Panc1 (cell line): Measurements from ENCODE around the gene KLB. TPM values are rescaled to one million over a fixed set of nuclear protein-coding genes. Genes with fewer than 3 reads are reported as not detected.

Experiments used
- ATAC-seq: fragments of 200-7000 bp; cut with Tn5 transposase; 2 replicates; pipeline ENCODE4 v1.9.1; 2020; ENCODE audit warnings: mild to moderate bottlenecking, moderate library complexity
- BruUV-seq: library from RNA; stranded (reverse); fragments of 400-500 nt; replicated peaks from 2 replicates; lab custom pipeline; 2021; lab: Mats Ljungman, UMichigan
- CTCF ChIA-PET: fragments of 300-600 bp; sonication (Branson Sonifier 250); formaldehyde crosslinking; loops from one replicate; lab custom pipeline; 2022; ENCODE audit warnings: antibody characterized with exemption; lab: Charles Lee
- POLR2A ChIA-PET: fragments of 300-600 bp; sonication (Branson Sonifier 250); formaldehyde crosslinking; loops from one replicate; lab custom pipeline; 2022; ENCODE audit warnings: antibody characterized with exemption; lab: Charles Lee
- DNase-seq: peaks from one replicate; pipeline ENCODE4 v3.0.0-alpha.2; 2010; ENCODE audit warnings: low read depth, low spot score
- H3K27ac ChIP-seq: 2 replicates; pipeline ENCODE4 v1.5.1; 2011; ENCODE audit warnings: mild to moderate bottlenecking, low read length, inconsistent platforms
- H3K27me3 ChIP-seq: fragments of 200-500 bp; sonication (Bioruptor generic); 2 replicates; pipeline ENCODE4 v1.6.0; 2014; ENCODE audit warnings: low read length, inconsistent platforms; ENCODE audit not compliant: control insufficient read depth, insufficient read depth
- H3K36me3 ChIP-seq: fragments of 200-500 bp; sonication (Bioruptor generic); 2 replicates; pipeline ENCODE4 v1.5.1; 2014; ENCODE audit warnings: inconsistent platforms, mild to moderate bottlenecking, low read length, moderate library complexity; ENCODE audit not compliant: control insufficient read depth, insufficient read depth
- H3K4me1 ChIP-seq: 2 replicates; pipeline ENCODE4 v1.5.1; 2011; ENCODE audit warnings: inconsistent platforms, mild to moderate bottlenecking, low read length, moderate library complexity; ENCODE audit not compliant: control insufficient read depth, insufficient read depth
- H3K4me3 ChIP-seq, 2 experiments: 2 replicates each; pipeline ENCODE4 v1.5.1; 2011 to 2012; ENCODE audit warnings: low read depth in 2 of 2, low read length in 2 of 2, mild to moderate bottlenecking in 2 of 2, inconsistent platforms in 1 of 2, moderate library complexity in 1 of 2
- H3K9me3 ChIP-seq: fragments of 200-500 bp; sonication (Bioruptor generic); 2 replicates; pipeline ENCODE4 v1.5.1; 2014; ENCODE audit warnings: low read depth, mild to moderate bottlenecking, inconsistent platforms, low read length, moderate library complexity; ENCODE audit not compliant: control insufficient read depth, insufficient read depth
- POLR2AphosphoS5 ChIP-seq: IDR thresholded peaks from 2 replicates; pipeline ENCODE4 v1.6.1; 2012; ENCODE audit warnings: mild to moderate bottlenecking, low read depth, low read length, moderate library complexity
- SIN3A ChIP-seq: IDR thresholded peaks from 2 replicates; pipeline ENCODE4 v1.6.1; 2012; ENCODE audit warnings: low read depth, mild to moderate bottlenecking, low read length, moderate library complexity, borderline replicate concordance; ENCODE audit not compliant: insufficient read depth
- TCF7L2 ChIP-seq: IDR thresholded peaks from 2 replicates; pipeline ENCODE4 v1.6.1; 2011; ENCODE audit warnings: mild to moderate bottlenecking, low read depth, low read length, inconsistent platforms
- in situ Hi-C: cut with HindIII; loops from 2 replicates; pipeline ENCODE4 v1.10.0; 2016; ENCODE audit warnings: low sequenced_read_pairs, low pct_unique_long_range_greater_than_20kb
- intact Hi-C: fragments of 100-400 bp; cut with micrococcal nuclease; formaldehyde crosslinking; loops from one replicate; pipeline ENCODE4 v1.10.0; 2022; ENCODE audit not compliant: unreplicated experiment
- total RNA-seq: library from RNA; stranded (reverse); gene quantifications from one replicate; pipeline ENCODE4 v1.2.1, GENCODE V29; 2021; ENCODE audit not compliant: unreplicated experiment
- TF ChIP-seq, protein P1 (sequence below), 2 experiments: IDR thresholded peaks; 2 replicates each; pipeline ENCODE4 v1.6.1; 2011 to 2012; ENCODE audit warnings: low read depth in 2 of 2, control low read depth in 1 of 2, low read length in 1 of 2, mild to moderate bottlenecking in 1 of 2, moderate library complexity in 1 of 2; ENCODE audit not compliant: insufficient read depth in 1 of 2
- TF ChIP-seq, protein P2 (sequence below): fragments of 450-650 bp; IDR thresholded peaks from 2 replicates; pipeline ENCODE4 v1.5.1; 2017; ENCODE audit warnings: mild to moderate bottlenecking

KLB gene
- total RNA-seq, 1 experiment from 2014 or later, result not detected

DNA sequence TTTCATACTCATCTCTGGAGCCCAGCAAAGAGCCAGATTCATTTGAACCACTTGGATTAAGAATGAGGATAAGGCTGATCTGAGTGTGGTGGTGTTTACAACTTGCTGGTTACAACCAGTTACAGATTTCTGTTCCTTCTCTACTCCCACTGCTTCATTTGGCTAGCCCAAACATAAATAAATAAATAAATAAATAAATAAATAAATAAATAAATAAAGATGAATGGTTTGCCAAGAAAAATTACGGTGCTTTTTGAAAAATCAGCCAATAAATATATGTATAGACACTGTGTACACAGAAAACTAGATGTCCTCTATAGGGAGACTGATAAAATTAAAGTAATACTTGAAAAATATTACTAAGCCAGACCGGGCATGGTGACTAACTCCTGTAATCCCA lies 34.9 kb downstream of the KLB start:
- in situ Hi-C loops, result no loop called here
- H3K9me3 ChIP-seq, result no peaks in the 10 kb centered on the region
- intact Hi-C loops, result no loop called here
- H3K27ac ChIP-seq, result no peak overlapping the region
- CTCF ChIA-PET, result no interaction called here
- DNase-seq, result no peak
- BruUV-seq, result no TSS peak
- H3K36me3 ChIP-seq, result no peaks in the 10 kb centered on the region
- no peak for ATAC-seq
- no peaks in the 10 kb centered on the region; the same call in 1 of the 2 replicates for H3K4me1 ChIP-seq
- H3K27me3 ChIP-seq, result no peaks in the 10 kb centered on the region
- TF ChIP-seq, protein P1, sequence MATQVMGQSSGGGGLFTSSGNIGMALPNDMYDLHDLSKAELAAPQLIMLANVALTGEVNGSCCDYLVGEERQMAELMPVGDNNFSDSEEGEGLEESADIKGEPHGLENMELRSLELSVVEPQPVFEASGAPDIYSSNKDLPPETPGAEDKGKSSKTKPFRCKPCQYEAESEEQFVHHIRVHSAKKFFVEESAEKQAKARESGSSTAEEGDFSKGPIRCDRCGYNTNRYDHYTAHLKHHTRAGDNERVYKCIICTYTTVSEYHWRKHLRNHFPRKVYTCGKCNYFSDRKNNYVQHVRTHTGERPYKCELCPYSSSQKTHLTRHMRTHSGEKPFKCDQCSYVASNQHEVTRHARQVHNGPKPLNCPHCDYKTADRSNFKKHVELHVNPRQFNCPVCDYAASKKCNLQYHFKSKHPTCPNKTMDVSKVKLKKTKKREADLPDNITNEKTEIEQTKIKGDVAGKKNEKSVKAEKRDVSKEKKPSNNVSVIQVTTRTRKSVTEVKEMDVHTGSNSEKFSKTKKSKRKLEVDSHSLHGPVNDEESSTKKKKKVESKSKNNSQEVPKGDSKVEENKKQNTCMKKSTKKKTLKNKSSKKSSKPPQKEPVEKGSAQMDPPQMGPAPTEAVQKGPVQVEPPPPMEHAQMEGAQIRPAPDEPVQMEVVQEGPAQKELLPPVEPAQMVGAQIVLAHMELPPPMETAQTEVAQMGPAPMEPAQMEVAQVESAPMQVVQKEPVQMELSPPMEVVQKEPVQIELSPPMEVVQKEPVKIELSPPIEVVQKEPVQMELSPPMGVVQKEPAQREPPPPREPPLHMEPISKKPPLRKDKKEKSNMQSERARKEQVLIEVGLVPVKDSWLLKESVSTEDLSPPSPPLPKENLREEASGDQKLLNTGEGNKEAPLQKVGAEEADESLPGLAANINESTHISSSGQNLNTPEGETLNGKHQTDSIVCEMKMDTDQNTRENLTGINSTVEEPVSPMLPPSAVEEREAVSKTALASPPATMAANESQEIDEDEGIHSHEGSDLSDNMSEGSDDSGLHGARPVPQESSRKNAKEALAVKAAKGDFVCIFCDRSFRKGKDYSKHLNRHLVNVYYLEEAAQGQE (IDR thresholded peaks at IDR 0.05; ENCODE audit: insufficient read depth in 1 of 2, low read depth in 2 of 2, low read length in 1 of 2), result no peak
- TF ChIP-seq TCF7L2 (no peak), POLR2AphosphoS5 (no peak), SIN3A (no peak)
- TF ChIP-seq, protein P2, sequence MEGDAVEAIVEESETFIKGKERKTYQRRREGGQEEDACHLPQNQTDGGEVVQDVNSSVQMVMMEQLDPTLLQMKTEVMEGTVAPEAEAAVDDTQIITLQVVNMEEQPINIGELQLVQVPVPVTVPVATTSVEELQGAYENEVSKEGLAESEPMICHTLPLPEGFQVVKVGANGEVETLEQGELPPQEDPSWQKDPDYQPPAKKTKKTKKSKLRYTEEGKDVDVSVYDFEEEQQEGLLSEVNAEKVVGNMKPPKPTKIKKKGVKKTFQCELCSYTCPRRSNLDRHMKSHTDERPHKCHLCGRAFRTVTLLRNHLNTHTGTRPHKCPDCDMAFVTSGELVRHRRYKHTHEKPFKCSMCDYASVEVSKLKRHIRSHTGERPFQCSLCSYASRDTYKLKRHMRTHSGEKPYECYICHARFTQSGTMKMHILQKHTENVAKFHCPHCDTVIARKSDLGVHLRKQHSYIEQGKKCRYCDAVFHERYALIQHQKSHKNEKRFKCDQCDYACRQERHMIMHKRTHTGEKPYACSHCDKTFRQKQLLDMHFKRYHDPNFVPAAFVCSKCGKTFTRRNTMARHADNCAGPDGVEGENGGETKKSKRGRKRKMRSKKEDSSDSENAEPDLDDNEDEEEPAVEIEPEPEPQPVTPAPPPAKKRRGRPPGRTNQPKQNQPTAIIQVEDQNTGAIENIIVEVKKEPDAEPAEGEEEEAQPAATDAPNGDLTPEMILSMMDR, result no peak
- no peak overlapping the region for H3K4me3 ChIP-seq
- POLR2A ChIA-PET, result no interaction called here

DNA sequence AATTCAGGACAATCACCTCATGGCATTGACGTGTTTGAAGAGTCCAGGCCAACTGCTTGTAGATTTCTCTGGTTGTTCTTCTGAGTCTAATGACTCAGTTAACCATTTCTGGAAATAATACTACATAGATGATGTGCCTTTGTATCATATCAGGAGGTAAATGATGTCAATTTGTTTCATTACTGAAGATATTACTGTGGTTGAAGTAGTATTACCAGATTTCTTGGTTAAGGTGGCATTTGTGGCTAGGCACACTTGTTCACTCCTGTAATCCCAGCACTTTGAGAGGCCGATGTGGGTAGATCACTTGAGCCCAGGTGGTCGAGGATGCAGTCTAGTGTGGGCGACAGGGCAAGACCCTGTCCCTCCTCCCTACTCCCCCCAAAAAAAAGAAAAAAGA lies 36.3 kb downstream of the KLB start:
- in situ Hi-C loops, result no loop called here
- intact Hi-C loops, result no loop called here
- no peaks in the 10 kb centered on the region for H3K4me1 ChIP-seq
- POLR2A ChIA-PET, result interaction anchor here (0.6 kb wide), 1 partner anchor 391 kb away, joined by 3 read pairs; no protein-coding TSS in a partner anchor
- no peak overlapping the region for H3K4me3 ChIP-seq
- no peaks in the 10 kb centered on the region for H3K9me3 ChIP-seq
- CTCF ChIA-PET, result no interaction called here
- TF ChIP-seq, protein P2, result no peak
- TF ChIP-seq, protein P1 (IDR thresholded peaks at IDR 0.05; ENCODE audit: insufficient read depth in 1 of 2, low read depth in 2 of 2, low read length in 1 of 2), result no peak
- TF ChIP-seq TCF7L2 (no peak), SIN3A (no peak), POLR2AphosphoS5 (no peak)
- no peak overlapping the region for H3K27ac ChIP-seq
- no peaks in the 10 kb centered on the region for H3K27me3 ChIP-seq
- H3K36me3 ChIP-seq, result no peaks in the 10 kb centered on the region
- DNase-seq (no peak), ATAC-seq (no peak)
- BruUV-seq, result no TSS peak
